SK-N-SH (cell line): ENCODE results near the gene HELQ.

Experiments used
- CTCF ChIP-seq: fragments of 200-600 bp; sonication (generic); IDR thresholded peaks from 2 replicates; pipeline ENCODE4 v1.6.1; 2017; ENCODE audit warnings: antibody characterized with exemption, mild to moderate bottlenecking, moderate library complexity
- EP300 ChIP-seq, 2 experiments: IDR thresholded peaks; 2 replicates each; pipeline versions ENCODE4 v1.4.0 to v1.6.1; 2012; ENCODE audit warnings: borderline replicate concordance in 1 of 2, low read depth in 1 of 2, low read length in 1 of 2
- GABPA ChIP-seq: IDR thresholded peaks from 2 replicates; pipeline ENCODE4 v1.4.0; 2012; ENCODE audit warnings: low read depth, mild to moderate bottlenecking

- no peak for TF ChIP-seq CTCF
- TF ChIP-seq EP300 (IDR thresholded peaks at IDR 0.05; ENCODE audit: borderline replicate concordance in 1 of 2, low read depth in 1 of 2, low read length in 1 of 2), result no peak
- TF ChIP-seq GABPA, result no peak
Measured at GRCh38 chr4:83387012-83387411, 68.6 kb downstream of the HELQ start.
